Amniotic stem cell (primary cell): ENCODE measurements around the gene CCDC9B.

ENCODE experiments used
- DNase-seq: peaks from one replicate; lab custom pipeline; 2025; lab: John Stamatoyannopoulos, UW

The CCDC9B gene

GRCh38 chr15:40307421-40308211, 33.1 kb downstream of the CCDC9B start, which contains the start of gene PLCB2:
TSS of gene PLCB2 (minus strand) at chr15:40307935. CDS start at chr15:40307672, 263 bp downstream.
- DNase-seq, result no peak

- no peak for DNase-seq
Measured at GRCh38 chr15:40306908-40307307, 33.8 kb downstream of the CCDC9B start.

- DNase-seq, result no peak
Measured at GRCh38 chr15:40306371-40306770, 34.4 kb downstream of the CCDC9B start.

GRCh38 chr15:40305281-40305680, 35.5 kb downstream of the CCDC9B start:
- no peak for DNase-seq

- no peak for DNase-seq
Measured at GRCh38 chr15:40303576-40303975, 37.2 kb downstream of the CCDC9B start.

GRCh38 chr15:40302981-40303380, 37.8 kb downstream of the CCDC9B start:
- no peak for DNase-seq

GRCh38 chr15:40302288-40302886, 38.4 kb downstream of the CCDC9B start:
- no peak for DNase-seq

- no peak for DNase-seq
Measured at GRCh38 chr15:40301467-40302179, 39.1 kb downstream of the CCDC9B start.

GRCh38 chr15:40300771-40301170, 40.0 kb downstream of the CCDC9B start:
- no peak for DNase-seq

GRCh38 chr15:40300367-40300766, 40.4 kb downstream of the CCDC9B start:
- no peak for DNase-seq

GRCh38 chr15:40298216-40298935, 42.4 kb downstream of the CCDC9B start:
- DNase-seq, result no peak

- DNase-seq, result no peak
Measured at GRCh38 chr15:40297356-40297755, 43.4 kb downstream of the CCDC9B start.

GRCh38 chr15:40296561-40297230, 44.0 kb downstream of the CCDC9B start:
- DNase-seq, result no peak

- no peak for DNase-seq
Measured at GRCh38 chr15:40295877-40296560, 44.7 kb downstream of the CCDC9B start.

GRCh38 chr15:40295297-40295696, 45.4 kb downstream of the CCDC9B start:
- DNase-seq, result no peak

GRCh38 chr15:40293905-40294895, 46.5 kb downstream of the CCDC9B start:
- DNase-seq, result no peak

- DNase-seq, result no peak
Measured at GRCh38 chr15:40293006-40293405, 47.7 kb downstream of the CCDC9B start.

- no peak for DNase-seq
Measured at GRCh38 chr15:40292246-40292645, 48.5 kb downstream of the CCDC9B start.

GRCh38 chr15:40290918-40291574, 49.7 kb downstream of the CCDC9B start:
- no peak for DNase-seq
